Measurements from ENCODE around the gene DNAH17. TPM values are rescaled to one million over a fixed set of nuclear protein-coding genes. Genes with fewer than 3 reads are reported as not detected.

Gene DNAH17
- total RNA-seq, 1 experiment from 2014 or later: 0.76 TPM

DNA sequence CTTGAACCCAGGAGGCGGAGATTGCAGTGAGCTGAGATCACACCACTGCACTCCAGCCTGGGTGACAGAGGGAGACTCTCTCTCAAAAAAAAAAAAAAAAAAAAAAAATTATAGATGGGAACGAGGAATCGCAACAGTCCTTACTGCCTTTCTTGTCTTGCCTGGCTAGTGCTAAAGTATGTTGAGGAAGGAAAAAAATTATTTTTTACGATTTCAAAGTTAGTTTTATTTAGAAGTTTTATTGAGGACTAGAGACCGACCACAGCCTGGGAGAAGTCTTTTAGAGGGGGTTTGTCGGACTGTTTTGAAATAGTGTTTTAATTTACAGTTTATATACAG is 15.8 kb upstream of the DNAH17 start:
- POLR2A ChIA-PET (ENCODE audit: unreplicated experiment): interaction anchor here (0.5 kb wide), 1 partner anchor 1337 kb away, joined by 3 read pairs; no protein-coding TSS in a partner anchor
- H3K9me3 ChIP-seq (ENCODE audit: insufficient read depth, low read depth): no peaks in the 10 kb centered on the region; the same call in 1 of the 2 replicates
- TF ChIP-seq CTCF (conservative IDR thresholded peaks at IDR 0.05): no peak
- TF ChIP-seq EZH2 (IDR thresholded peaks at IDR 0.05; ENCODE audit: low read depth): no peak
- no peak overlapping the region; the same call in 1 of the 2 replicates for H3K4me3 ChIP-seq
- DNase-seq: no peak
- peak overlapping the region; percentile 92 for H3K27ac ChIP-seq
- peak overlapping the region; percentile 60 for H3K4me2 ChIP-seq
- no peaks in the 10 kb centered on the region for H3K27me3 ChIP-seq (ENCODE audit: insufficient read depth, low read depth)
- H3K4me1 ChIP-seq (replicated peaks; ENCODE audit: insufficient read depth): peaks cover 67% of the 10 kb centered on the region
- intact Hi-C loops (cut with micrococcal nuclease; ENCODE audit: unreplicated experiment): loop anchor here (1.0 to 2.0 kb wide), 4 partner anchors 58 to 113 kb away; no protein-coding TSS in a partner anchor
- BruUV-seq (replicated peaks): TSS peak; percentile 79
- CTCF ChIA-PET: no interaction called here
- no peaks in the 10 kb centered on the region for H3K9me2 ChIP-seq (ENCODE audit: insufficient read depth)
- H4K20me1 ChIP-seq (ENCODE audit: insufficient read depth): no peaks in the 10 kb centered on the region
- H3K36me3 ChIP-seq (ENCODE audit: low read depth): no peaks in the 10 kb centered on the region
- H3K79me2 ChIP-seq (ENCODE audit: low read depth): no peaks in the 10 kb centered on the region
- H2AFZ ChIP-seq: no peak overlapping the region
- H3F3A ChIP-seq (ENCODE audit: insufficient read depth, low read depth): peaks cover 19% of the 10 kb centered on the region

DNA sequence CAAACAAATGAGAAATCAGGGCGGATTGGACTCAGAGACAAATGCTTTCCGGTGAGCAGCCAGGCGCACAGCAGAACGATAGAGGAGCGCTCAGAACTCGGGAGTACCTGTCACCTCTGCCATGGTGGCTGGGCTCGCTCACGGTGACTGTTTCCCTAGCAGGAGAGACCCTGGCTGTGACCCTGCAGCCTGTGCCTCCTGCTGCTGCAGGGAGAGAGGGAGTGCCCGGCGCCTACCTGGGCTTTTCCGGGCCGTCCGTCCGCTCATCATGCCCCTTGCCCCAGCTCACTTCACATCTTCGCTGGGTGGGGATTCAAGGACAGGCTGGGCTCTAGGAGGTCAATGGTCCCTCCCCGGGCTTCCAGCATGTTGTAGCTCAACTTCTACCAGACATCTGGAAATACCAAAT is 14.1 kb upstream of the DNAH17 start:
- no peaks in the 10 kb centered on the region for H3K36me3 ChIP-seq (ENCODE audit: low read depth)
- no peak overlapping the region for H3K4me3 ChIP-seq
- ChIA-PET POLR2A (ENCODE audit: unreplicated experiment) (no interaction called here), CTCF (no interaction called here)
- intact Hi-C loops (cut with micrococcal nuclease; ENCODE audit: unreplicated experiment): no loop called here
- H3K27me3 ChIP-seq (ENCODE audit: insufficient read depth, low read depth): no peaks in the 10 kb centered on the region
- DNase-seq: no peak
- no peak for TF ChIP-seq EZH2 (IDR thresholded peaks at IDR 0.05; ENCODE audit: low read depth)
- TF ChIP-seq CTCF (conservative IDR thresholded peaks at IDR 0.05): no peak
- no peaks in the 10 kb centered on the region for H4K20me1 ChIP-seq (ENCODE audit: insufficient read depth)
- H3K4me2 ChIP-seq: no peak overlapping the region
- no peaks in the 10 kb centered on the region for H3K79me2 ChIP-seq (ENCODE audit: low read depth)
- no peaks in the 10 kb centered on the region for H3K9me2 ChIP-seq (ENCODE audit: insufficient read depth)
- no peaks in the 10 kb centered on the region; the same call in 1 of the 2 replicates for H3K9me3 ChIP-seq (ENCODE audit: insufficient read depth, low read depth)
- H3F3A ChIP-seq (ENCODE audit: insufficient read depth, low read depth): peaks cover 19% of the 10 kb centered on the region
- no TSS peak for BruUV-seq (replicated peaks)
- no peak overlapping the region for H3K27ac ChIP-seq
- H2AFZ ChIP-seq: no peak overlapping the region
- peaks cover 54% of the 10 kb centered on the region for H3K4me1 ChIP-seq (replicated peaks; ENCODE audit: insufficient read depth)

DNA sequence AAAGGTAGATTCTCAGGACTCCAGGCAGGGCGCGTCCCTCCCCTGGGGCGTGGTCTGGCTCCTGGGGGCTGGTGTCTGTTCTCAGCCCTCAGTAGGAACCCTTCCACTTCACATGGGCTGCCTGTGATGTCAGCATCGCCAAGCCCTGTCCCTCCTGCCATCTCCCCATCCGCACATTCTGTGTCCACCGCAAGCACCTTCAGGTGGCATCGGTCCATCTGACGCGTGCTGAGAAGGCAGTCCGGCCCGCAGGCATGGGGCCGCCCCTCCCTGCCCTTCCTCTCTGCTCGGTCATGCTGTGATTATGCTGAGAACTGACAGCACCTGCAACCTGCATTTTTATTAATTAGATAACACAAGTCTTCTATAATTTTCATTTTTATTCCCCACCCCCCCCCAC is 12.7 kb upstream of the DNAH17 start:
- peaks cover 60% of the 10 kb centered on the region for H3K4me1 ChIP-seq (replicated peaks; ENCODE audit: insufficient read depth)
- no TSS peak for BruUV-seq (replicated peaks)
- peaks cover 19% of the 10 kb centered on the region for H3F3A ChIP-seq (ENCODE audit: insufficient read depth, low read depth)
- H3K4me2 ChIP-seq: peak overlapping the region; percentile 26; the same call in 1 of the 2 replicates
- intact Hi-C loops (cut with micrococcal nuclease; ENCODE audit: unreplicated experiment): no loop called here
- no peak overlapping the region for H2AFZ ChIP-seq
- DNase-seq: peak; percentile 37 to 59
- TF ChIP-seq EZH2 (IDR thresholded peaks at IDR 0.05; ENCODE audit: low read depth): no peak
- no peak for TF ChIP-seq CTCF (conservative IDR thresholded peaks at IDR 0.05)
- H3K9me3 ChIP-seq (ENCODE audit: insufficient read depth, low read depth): no peaks in the 10 kb centered on the region; the same call in 1 of the 2 replicates
- H4K20me1 ChIP-seq (ENCODE audit: insufficient read depth): no peaks in the 10 kb centered on the region
- H3K4me3 ChIP-seq: no peak overlapping the region
- H3K27ac ChIP-seq: no peak overlapping the region
- H3K79me2 ChIP-seq (ENCODE audit: low read depth): no peaks in the 10 kb centered on the region
- no peaks in the 10 kb centered on the region for H3K36me3 ChIP-seq (ENCODE audit: low read depth)
- ChIA-PET CTCF (no interaction called here), POLR2A (ENCODE audit: unreplicated experiment) (no interaction called here)
- H3K27me3 ChIP-seq (ENCODE audit: insufficient read depth, low read depth): no peaks in the 10 kb centered on the region
- H3K9me2 ChIP-seq (ENCODE audit: insufficient read depth): no peaks in the 10 kb centered on the region
